H1 (cell line): ENCODE data around the gene DISC1. TPM values are rescaled to one million over a fixed set of nuclear protein-coding genes. Genes with fewer than 3 reads are reported as not detected.

Experiments used
- BRCA1 ChIP-seq: IDR thresholded peaks from 2 replicates; pipeline ENCODE4 v1.6.1; 2012; ENCODE audit warnings: low read depth, low read length, improper control_type of control experiment
- GTF2F1 ChIP-seq: IDR thresholded peaks from 2 replicates; pipeline ENCODE4 v1.6.1; 2012; ENCODE audit warnings: low read depth, low read length, improper control_type of control experiment, borderline replicate concordance
- TAF7 ChIP-seq: optimal IDR thresholded peaks from 2 replicates; pipeline ENCODE3; 2011; ENCODE audit warnings: low read depth, mild to moderate bottlenecking, inconsistent platforms, low read length, moderate library complexity, borderline replicate concordance
- polyA plus RNA-seq, 7 experiments: library from polyadenylated mRNA; depleted of rRNA in 3 of 7; stranded (reverse) in 5 of 7; unstranded in 2 of 7; fragments of >200 nt in 5 of 7; fragments of 200-250 nt in 2 of 7; gene quantifications; 1 replicate in 5 of 7; 2 replicates in 1 of 7; 4 replicates in 1 of 7; pipeline versions ENCODE4 v1.2.1 to v1.2.3, GENCODE V29; 2011 to 2013; ENCODE audit warnings: missing spikeins in 2 of 7, mixed read lengths in 2 of 7
- total RNA-seq: library from RNA; stranded (reverse); fragmentation: NEBNext Ultra II Directional; extraction: Animal tissue kit (Norgen Biotek cat#: 25700); gene quantifications from 2 replicates; pipeline ENCODE4 v1.2.1, GENCODE V29; 2021

Gene DISC1
- total and polyA plus RNA-seq, 2 of the 8 experiments (the other 6 are each of a cell fraction or from before 2014, with no cell fraction given) = 1.1 to 3.5 TPM

GRCh38 chr1:231694075-231694431 lies 67.5 kb downstream of the DISC1 start (continued):
- TF ChIP-seq BRCA1 (no peak), TAF7 (no peak), GTF2F1 (no peak)
